ENCODE measurements around the gene PTRHD1. TPM values are rescaled to one million over a fixed set of nuclear protein-coding genes. Genes with fewer than 3 reads are reported as not detected.

Gene PTRHD1
- total and polyA plus RNA-seq, 10 of the 15 experiments (the other 5 are each of a cell fraction or from before 2014, with no cell fraction given) = 15.9 to 64.2 (median 45.0) TPM

DNA sequence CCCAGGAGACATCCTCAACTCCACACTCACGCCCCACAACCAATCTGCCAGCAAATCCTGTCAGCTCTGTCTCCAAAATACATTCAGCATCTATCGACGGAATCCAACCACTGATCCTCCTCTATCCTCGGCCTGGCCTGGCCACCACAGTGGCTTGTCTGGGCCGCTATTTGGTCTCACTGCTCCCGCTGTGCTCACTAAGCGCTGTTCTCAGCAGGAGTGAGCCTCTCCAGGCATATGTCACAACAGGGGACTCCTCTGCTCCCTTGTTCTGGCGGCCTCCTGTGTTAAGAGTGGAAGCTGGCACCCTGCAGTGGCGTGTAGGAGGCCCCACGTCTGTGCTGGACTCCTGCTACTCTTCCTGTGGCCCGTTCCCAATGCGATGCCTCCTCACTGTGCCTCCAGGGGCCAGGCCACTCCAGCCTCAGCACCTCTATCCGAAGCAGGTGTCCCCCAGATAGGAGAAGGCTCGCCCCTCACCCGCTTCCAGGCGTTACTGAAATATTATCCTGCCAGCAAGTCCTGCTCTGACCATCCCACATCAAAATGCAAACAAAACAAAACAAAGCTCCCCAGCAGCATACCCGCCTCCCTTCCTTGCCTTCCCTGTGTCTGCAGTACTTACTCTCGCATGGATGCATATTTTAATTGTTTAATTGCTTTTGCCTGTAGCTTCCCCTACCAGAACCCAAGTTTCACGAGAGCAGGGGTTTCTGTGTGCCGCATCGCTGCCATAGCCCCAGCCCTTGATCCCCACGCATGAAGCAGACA is 39.9 kb upstream of the PTRHD1 start:
- RAD21 ChIA-PET (ENCODE audit: unreplicated experiment) = no interaction called here
- CTCF ChIA-PET = interaction anchor here (1.7 kb wide), 1 partner anchor 422 kb away, joined by 6 read pairs; no protein-coding TSS in a partner anchor
- intact Hi-C loops (cut with micrococcal nuclease; ENCODE audit: unreplicated experiment) = no loop called here
- no peak for TF ChIP-seq EZH2 (IDR thresholded peaks at IDR 0.05; ENCODE audit: borderline replicate concordance, control insufficient read depth, low read depth, low read length)
- TF ChIP-seq POLR2AphosphoS5 (IDR thresholded peaks at IDR 0.05; ENCODE audit: low read length) = no peak
- no peak for TF ChIP-seq STAT1 (conservative IDR thresholded peaks at IDR 0.05)
- TF ChIP-seq, protein P1, sequence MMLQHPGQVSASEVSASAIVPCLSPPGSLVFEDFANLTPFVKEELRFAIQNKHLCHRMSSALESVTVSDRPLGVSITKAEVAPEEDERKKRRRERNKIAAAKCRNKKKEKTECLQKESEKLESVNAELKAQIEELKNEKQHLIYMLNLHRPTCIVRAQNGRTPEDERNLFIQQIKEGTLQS (IDR thresholded peaks at IDR 0.05; ENCODE audit: borderline replicate concordance, extremely low read depth, low read depth, low read length) = no peak
- TF ChIP-seq, protein P2, sequence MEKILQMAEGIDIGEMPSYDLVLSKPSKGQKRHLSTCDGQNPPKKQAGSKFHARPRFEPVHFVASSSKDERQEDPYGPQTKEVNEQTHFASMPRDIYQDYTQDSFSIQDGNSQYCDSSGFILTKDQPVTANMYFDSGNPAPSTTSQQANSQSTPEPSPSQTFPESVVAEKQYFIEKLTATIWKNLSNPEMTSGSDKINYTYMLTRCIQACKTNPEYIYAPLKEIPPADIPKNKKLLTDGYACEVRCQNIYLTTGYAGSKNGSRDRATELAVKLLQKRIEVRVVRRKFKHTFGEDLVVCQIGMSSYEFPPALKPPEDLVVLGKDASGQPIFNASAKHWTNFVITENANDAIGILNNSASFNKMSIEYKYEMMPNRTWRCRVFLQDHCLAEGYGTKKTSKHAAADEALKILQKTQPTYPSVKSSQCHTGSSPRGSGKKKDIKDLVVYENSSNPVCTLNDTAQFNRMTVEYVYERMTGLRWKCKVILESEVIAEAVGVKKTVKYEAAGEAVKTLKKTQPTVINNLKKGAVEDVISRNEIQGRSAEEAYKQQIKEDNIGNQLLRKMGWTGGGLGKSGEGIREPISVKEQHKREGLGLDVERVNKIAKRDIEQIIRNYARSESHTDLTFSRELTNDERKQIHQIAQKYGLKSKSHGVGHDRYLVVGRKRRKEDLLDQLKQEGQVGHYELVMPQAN (conservative IDR thresholded peaks at IDR 0.05) = no peak
- TF ChIP-seq, protein P3, sequence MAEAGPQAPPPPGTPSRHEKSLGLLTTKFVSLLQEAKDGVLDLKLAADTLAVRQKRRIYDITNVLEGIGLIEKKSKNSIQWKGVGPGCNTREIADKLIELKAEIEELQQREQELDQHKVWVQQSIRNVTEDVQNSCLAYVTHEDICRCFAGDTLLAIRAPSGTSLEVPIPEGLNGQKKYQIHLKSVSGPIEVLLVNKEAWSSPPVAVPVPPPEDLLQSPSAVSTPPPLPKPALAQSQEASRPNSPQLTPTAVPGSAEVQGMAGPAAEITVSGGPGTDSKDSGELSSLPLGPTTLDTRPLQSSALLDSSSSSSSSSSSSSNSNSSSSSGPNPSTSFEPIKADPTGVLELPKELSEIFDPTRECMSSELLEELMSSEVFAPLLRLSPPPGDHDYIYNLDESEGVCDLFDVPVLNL (IDR thresholded peaks at IDR 0.05; ENCODE audit: low read depth, low read length) = no peak
- TF ChIP-seq BMI1 (IDR thresholded peaks at IDR 0.05; ENCODE audit: borderline replicate concordance) = no peak
- no peak for TF ChIP-seq SMAD1 (IDR thresholded peaks at IDR 0.05; ENCODE audit: low read depth, partially characterized antibody)
- no peak for TF ChIP-seq SIN3A (IDR thresholded peaks at IDR 0.05; ENCODE audit: low read depth, low read length)
- TF ChIP-seq NFYB (IDR thresholded peaks at IDR 0.05; ENCODE audit: insufficient read depth, low read depth, low read length) = no peak
- no peak for TF ChIP-seq TCF3 (IDR thresholded peaks at IDR 0.05; ENCODE audit: borderline replicate concordance, insufficient read depth, low read depth, low read length)
- TF ChIP-seq, protein P4, sequence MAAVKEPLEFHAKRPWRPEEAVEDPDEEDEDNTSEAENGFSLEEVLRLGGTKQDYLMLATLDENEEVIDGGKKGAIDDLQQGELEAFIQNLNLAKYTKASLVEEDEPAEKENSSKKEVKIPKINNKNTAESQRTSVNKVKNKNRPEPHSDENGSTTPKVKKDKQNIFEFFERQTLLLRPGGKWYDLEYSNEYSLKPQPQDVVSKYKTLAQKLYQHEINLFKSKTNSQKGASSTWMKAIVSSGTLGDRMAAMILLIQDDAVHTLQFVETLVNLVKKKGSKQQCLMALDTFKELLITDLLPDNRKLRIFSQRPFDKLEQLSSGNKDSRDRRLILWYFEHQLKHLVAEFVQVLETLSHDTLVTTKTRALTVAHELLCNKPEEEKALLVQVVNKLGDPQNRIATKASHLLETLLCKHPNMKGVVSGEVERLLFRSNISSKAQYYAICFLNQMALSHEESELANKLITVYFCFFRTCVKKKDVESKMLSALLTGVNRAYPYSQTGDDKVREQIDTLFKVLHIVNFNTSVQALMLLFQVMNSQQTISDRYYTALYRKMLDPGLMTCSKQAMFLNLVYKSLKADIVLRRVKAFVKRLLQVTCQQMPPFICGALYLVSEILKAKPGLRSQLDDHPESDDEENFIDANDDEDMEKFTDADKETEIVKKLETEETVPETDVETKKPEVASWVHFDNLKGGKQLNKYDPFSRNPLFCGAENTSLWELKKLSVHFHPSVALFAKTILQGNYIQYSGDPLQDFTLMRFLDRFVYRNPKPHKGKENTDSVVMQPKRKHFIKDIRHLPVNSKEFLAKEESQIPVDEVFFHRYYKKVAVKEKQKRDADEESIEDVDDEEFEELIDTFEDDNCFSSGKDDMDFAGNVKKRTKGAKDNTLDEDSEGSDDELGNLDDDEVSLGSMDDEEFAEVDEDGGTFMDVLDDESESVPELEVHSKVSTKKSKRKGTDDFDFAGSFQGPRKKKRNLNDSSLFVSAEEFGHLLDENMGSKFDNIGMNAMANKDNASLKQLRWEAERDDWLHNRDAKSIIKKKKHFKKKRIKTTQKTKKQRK (IDR thresholded peaks at IDR 0.05; ENCODE audit: low read depth, low read length) = no peak
- TF ChIP-seq ZNF274 (IDR thresholded peaks at IDR 0.05; ENCODE audit: insufficient read depth, insufficient read length) = no peak

More for the DNA sequence above, 39.9 kb upstream of the PTRHD1 start:
- DNase-seq (ENCODE audit: low read depth, low spot score) (no peak), FAIRE-seq (no peak), ATAC-seq (no peak)
- BruUV-seq (replicated peaks) = TSS peak; percentile 45
- H3K36me3 ChIP-seq (ENCODE audit: control insufficient read depth in 2 of 2, insufficient read depth in 2 of 2, low read length in 1 of 2) = peaks cover 6% of the 10 kb centered on the region in 2 experiments; a peak in 3 of 4 replicates
- no peaks in the 10 kb centered on the region for H3K27me3 ChIP-seq (replicated peaks in 1 of 2; ENCODE audit: control insufficient read depth in 2 of 2, insufficient read depth in 2 of 2, low read length in 1 of 2)
- no peak overlapping the region for H3K27ac ChIP-seq (ENCODE audit: control insufficient read depth, insufficient read depth)
- H3K4me3 ChIP-seq = no peak overlapping the region
- 97% methylated on average over 22 of the region's 22 CpGs for WGBS (ENCODE audit: insufficient coverage, insufficient replicate concordance, low lambda C conversion rate, missing lambda C conversion rate)
- H4K20me1 ChIP-seq (ENCODE audit: control insufficient read depth, insufficient read depth) = no peaks in the 10 kb centered on the region
- no peak overlapping the region for H2AFZ ChIP-seq (ENCODE audit: control insufficient read depth, low read depth, low read length)
- no peak overlapping the region for H3K4me2 ChIP-seq (ENCODE audit: control insufficient read depth, insufficient read depth)
- no peaks in the 10 kb centered on the region for H3K9me3 ChIP-seq (replicated peaks; ENCODE audit: control insufficient read depth, insufficient read depth, low read length)
- no peaks in the 10 kb centered on the region for H3K79me2 ChIP-seq (ENCODE audit: control insufficient read depth, insufficient read depth, low read length)
- no peak overlapping the region for H3K9ac ChIP-seq (ENCODE audit: control insufficient read depth, insufficient read depth, low read length)
- ChIA-PET POLR2A (no interaction called here), SMC1A (ENCODE audit: uncharacterized antibody, unreplicated experiment) (no interaction called here)
- H3K4me1 ChIP-seq (ENCODE audit: control insufficient read depth, insufficient read depth, low read length) = no peaks in the 10 kb centered on the region
- in situ Hi-C loops (cut with MboI) = no loop called here
